Kidney (tissue), 14 donors: ENCODE data around the gene MAPRE3. TPM values are rescaled to one million over a fixed set of nuclear protein-coding genes. Genes with fewer than 3 reads are reported as not detected.
A peak's percentile ranks its signal among the peaks of the same experiment; 100 is the strongest.

Experiments used
- DNase-seq, 5 donors: peaks; one replicate each; pipeline ENCODE4 v3.0.0-alpha.2; 2013 to 2020
- FAIRE-seq: peaks from 2 replicates; lab custom pipeline; 2012; peaks lifted over from hg19 to GRCh38; lab: Jason Lieb, UNC
- H3K27ac ChIP-seq, 2 donors: one replicate each; pipeline ENCODE4 v1.7.0; 2013; ENCODE audit warnings: low read depth in 2 of 2, low read length in 2 of 2, inconsistent platforms in 1 of 2
- H3K27me3 ChIP-seq: one replicate; pipeline ENCODE4 v1.7.1; 2013; ENCODE audit warnings: low read length, inconsistent platforms; ENCODE audit not compliant: control insufficient read depth, insufficient read depth
- H3K36me3 ChIP-seq, 3 donors: one replicate each; pipeline versions ENCODE4 v1.7.0 to v1.7.1; 2013; ENCODE audit warnings: low read length in 3 of 3, control low read depth in 1 of 3, inconsistent platforms in 1 of 3; ENCODE audit not compliant: insufficient read depth in 3 of 3, control insufficient read depth in 2 of 3
- H3K4me1 ChIP-seq, 3 donors: one replicate each; pipeline versions ENCODE4 v1.7.0 to v1.7.1; 2013; ENCODE audit warnings: low read length in 3 of 3, inconsistent platforms in 1 of 3, low read depth in 1 of 3; ENCODE audit not compliant: control insufficient read depth in 2 of 3, insufficient read depth in 2 of 3
- H3K4me3 ChIP-seq, 3 donors: one replicate each; pipeline versions ENCODE4 v1.7.0 to v1.8.1; 2013; ENCODE audit warnings: low read length in 3 of 3, control low read depth in 1 of 3, inconsistent platforms in 1 of 3
- H3K9ac ChIP-seq, 3 donors: one replicate each; pipeline versions ENCODE4 v1.7.0 to v1.7.1; 2013; ENCODE audit warnings: low read length in 3 of 3, control low read depth in 1 of 3, inconsistent platforms in 1 of 3
- H3K9me3 ChIP-seq, 3 donors: one replicate each; pipeline versions ENCODE4 v1.7.0 to v1.7.1; 2013; ENCODE audit warnings: low read length in 3 of 3, control low read depth in 1 of 3, inconsistent platforms in 1 of 3; ENCODE audit not compliant: control insufficient read depth in 2 of 3, insufficient read depth in 1 of 3
- intact Hi-C: fragments of 100-400 bp; cut with DNase I; formaldehyde crosslinking; loops from one replicate; pipeline ENCODE4 v1.11.1; 2022
- polyA plus RNA-seq: library from polyadenylated mRNA; stranded (reverse); fragments of 350-450 nt; fragmentation: Illumina TruSeq; extraction: RNeasy Lipid Tissue Mini Kit (QIAGEN cat#74804); gene quantifications from one replicate; pipeline ENCODE4 v1.2.3, GENCODE V29; 2014; ENCODE audit warnings: low read depth, low replicate concordance; ENCODE audit not compliant: insufficient read depth
- total RNA-seq: library from RNA; stranded (reverse); fragmentation: NEBNext Ultra II Directional; extraction: Animal tissue kit (Norgen Biotek cat#: 25700); gene quantifications from one replicate; pipeline ENCODE4 v1.2.1, GENCODE V29; 2021
- TF ChIP-seq, protein P1 (sequence below): IDR thresholded peaks from 3 replicates; pipeline ENCODE4 v1.5.1; 2012; ENCODE audit warnings: mild to moderate bottlenecking, moderate library complexity, borderline replicate concordance; ENCODE audit not compliant: insufficient read depth; ENCODE audit errors: extremely low read depth
- donor health status: control.
- donor health status: control.
- donor health status: control.
- donor health status: control.
- donor health status: control.
- donor health status: DM: yes; HTN: yes; CAD: no.
- donor health status: Normal renal cell carcinoma (clear cell type).

Gene MAPRE3
- total and polyA plus RNA-seq, 2 donors from 2014 or later, result 17.9 to 49.6 TPM

DNA sequence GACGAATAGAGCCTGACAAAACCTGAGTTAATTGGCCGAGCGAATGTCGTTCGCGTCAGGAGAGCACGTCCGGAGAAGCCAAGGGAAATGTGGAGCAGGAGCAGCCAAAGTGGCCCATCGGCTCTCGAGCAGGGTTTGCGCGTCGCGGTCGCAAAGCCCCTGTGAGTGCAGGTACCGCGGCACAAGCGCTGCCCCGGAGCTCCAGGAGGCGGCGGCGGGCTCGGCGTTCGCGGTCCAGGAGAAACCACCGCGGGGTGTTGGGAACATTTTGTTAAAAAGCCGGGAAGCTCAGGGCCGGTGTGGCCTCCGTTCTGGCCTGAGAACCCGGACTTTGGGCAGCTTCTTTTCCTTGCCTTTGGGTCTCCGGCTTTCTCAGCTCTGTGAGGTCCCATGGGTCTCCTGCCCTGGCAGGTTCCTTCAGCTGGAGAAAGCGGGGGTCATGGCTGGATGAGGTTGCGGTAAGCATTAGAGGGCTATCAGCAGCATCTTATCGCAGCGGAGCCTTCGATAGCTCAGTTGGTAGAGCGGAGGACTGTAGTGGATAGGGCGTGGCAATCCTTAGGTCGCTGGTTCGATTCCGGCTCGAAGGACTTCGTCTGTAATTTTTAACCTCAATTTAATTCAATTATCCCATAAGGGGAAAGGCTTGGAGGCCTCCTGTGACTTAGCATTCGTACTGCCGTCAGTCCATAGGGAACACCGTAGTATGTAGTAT lies 80.0 kb downstream of the MAPRE3 start:
- Histone ChIP-seq H3K36me3 (peaks cover 0 to 18% (median 7%) of the 10 kb centered on the region in 3 donors), H3K4me1 (peaks cover 2 to 14% (median 2%) of the 10 kb centered on the region in 3 donors), H3K9ac (peak overlapping the region; percentile 71 to 93 (median 88)), H3K4me3 (peak overlapping the region; percentile 87 to 95 (median 90)), H3K27ac (peak overlapping the region; percentile 97), H3K9me3 (no peaks in the 10 kb centered on the region), H3K27me3 (no peaks in the 10 kb centered on the region)
- DNase-seq (peak; percentile 94 to 99 (median 97)), FAIRE-seq (no peak)
- TF ChIP-seq, protein P1, sequence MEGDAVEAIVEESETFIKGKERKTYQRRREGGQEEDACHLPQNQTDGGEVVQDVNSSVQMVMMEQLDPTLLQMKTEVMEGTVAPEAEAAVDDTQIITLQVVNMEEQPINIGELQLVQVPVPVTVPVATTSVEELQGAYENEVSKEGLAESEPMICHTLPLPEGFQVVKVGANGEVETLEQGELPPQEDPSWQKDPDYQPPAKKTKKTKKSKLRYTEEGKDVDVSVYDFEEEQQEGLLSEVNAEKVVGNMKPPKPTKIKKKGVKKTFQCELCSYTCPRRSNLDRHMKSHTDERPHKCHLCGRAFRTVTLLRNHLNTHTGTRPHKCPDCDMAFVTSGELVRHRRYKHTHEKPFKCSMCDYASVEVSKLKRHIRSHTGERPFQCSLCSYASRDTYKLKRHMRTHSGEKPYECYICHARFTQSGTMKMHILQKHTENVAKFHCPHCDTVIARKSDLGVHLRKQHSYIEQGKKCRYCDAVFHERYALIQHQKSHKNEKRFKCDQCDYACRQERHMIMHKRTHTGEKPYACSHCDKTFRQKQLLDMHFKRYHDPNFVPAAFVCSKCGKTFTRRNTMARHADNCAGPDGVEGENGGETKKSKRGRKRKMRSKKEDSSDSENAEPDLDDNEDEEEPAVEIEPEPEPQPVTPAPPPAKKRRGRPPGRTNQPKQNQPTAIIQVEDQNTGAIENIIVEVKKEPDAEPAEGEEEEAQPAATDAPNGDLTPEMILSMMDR, result peak; percentile 37
- intact Hi-C loops, result no loop called here

GRCh38 chr2:27050996-27051901 lies 80.8 kb downstream of the MAPRE3 start, which contains the start of gene AGBL5:
Gene AGBL5 (plus strand): TSS chr2:27051668. CDS start chr2:27052959, 1,291 bp downstream.
- peak; percentile 96 to 99 (median 97) for DNase-seq
- TF ChIP-seq, protein P1, result no peak
- intact Hi-C loops, result no loop called here
- Histone ChIP-seq H3K27ac (peak within 1 kb of the TSS; percentile 97), H3K27me3 (no peaks in the 10 kb centered on the region), H3K9me3 (no peaks in the 10 kb centered on the region), H3K4me3 (peak within 1 kb of the TSS; percentile 87 to 95 (median 90)), H3K36me3 (peaks cover 0 to 26% (median 14%) of the 10 kb centered on the region in 3 donors), H3K9ac (peak within 1 kb of the TSS; percentile 71 to 93 (median 88)), H3K4me1 (peaks cover 2 to 14% (median 2%) of the 10 kb centered on the region in 3 donors)
- FAIRE-seq, result no peak

- H3K27ac ChIP-seq, result peak overlapping the region in 1 of 2 donors; percentile 30
- FAIRE-seq, result no peak
- TF ChIP-seq, protein P1, result no peak
- no peaks in the 10 kb centered on the region for H3K9me3 ChIP-seq
- intact Hi-C loops, result no loop called here
- no peaks in the 10 kb centered on the region for H3K27me3 ChIP-seq
- H3K4me3 ChIP-seq, result peak overlapping the region; percentile 59 to 95 (median 90)
- H3K9ac ChIP-seq, result peak overlapping the region; percentile 53 to 78 (median 57)
- H3K4me1 ChIP-seq, result peaks cover 2 to 14% (median 2%) of the 10 kb centered on the region in 3 donors
- DNase-seq, result peak in 2 of 5 donors; percentile 87 to 92
- H3K36me3 ChIP-seq, result peaks cover 2 to 31% (median 14%) of the 10 kb centered on the region in 3 donors
Measured at GRCh38 chr2:27051902-27052645, 81.6 kb downstream of the MAPRE3 start.
